ENCODE measurements around the gene KRTAP10-9. TPM values are rescaled to one million over a fixed set of nuclear protein-coding genes. Genes with fewer than 3 reads are reported as not detected.

KRTAP10-9 gene
- total and polyA plus RNA-seq, 11 donors: not detected

GRCh38 chr21:44617071-44617501 lies 9.8 kb upstream of the KRTAP10-9 start:
- intact Hi-C loops (cut with DNase I): loop anchor here in 1 of 10 donors (5.0 kb wide), 1 partner anchor 175 kb away; no protein-coding TSS in a partner anchor
- TF ChIP-seq POLR2A (IDR thresholded peaks at IDR 0.05): no peak

GRCh38 chr21:44618504-44618903 lies 8.4 kb upstream of the KRTAP10-9 start:
- Histone ChIP-seq H3K4me1 (peaks cover 0 to 8% (median 0%) of the 10 kb centered on the region in 12 donors), H3K4me3 (no peak overlapping the region), H3K36me3 (no peaks in the 10 kb centered on the region), H3K9me3 (peaks cover 0 to 29% (median 6%) of the 10 kb centered on the region in 12 donors), H3K27me3 (peaks cover 0 to 5% (median 0%) of the 10 kb centered on the region in 9 donors), H3K27ac (peak overlapping the region in 1 of 12 donors; percentile 73)
- TF ChIP-seq, protein P1, sequence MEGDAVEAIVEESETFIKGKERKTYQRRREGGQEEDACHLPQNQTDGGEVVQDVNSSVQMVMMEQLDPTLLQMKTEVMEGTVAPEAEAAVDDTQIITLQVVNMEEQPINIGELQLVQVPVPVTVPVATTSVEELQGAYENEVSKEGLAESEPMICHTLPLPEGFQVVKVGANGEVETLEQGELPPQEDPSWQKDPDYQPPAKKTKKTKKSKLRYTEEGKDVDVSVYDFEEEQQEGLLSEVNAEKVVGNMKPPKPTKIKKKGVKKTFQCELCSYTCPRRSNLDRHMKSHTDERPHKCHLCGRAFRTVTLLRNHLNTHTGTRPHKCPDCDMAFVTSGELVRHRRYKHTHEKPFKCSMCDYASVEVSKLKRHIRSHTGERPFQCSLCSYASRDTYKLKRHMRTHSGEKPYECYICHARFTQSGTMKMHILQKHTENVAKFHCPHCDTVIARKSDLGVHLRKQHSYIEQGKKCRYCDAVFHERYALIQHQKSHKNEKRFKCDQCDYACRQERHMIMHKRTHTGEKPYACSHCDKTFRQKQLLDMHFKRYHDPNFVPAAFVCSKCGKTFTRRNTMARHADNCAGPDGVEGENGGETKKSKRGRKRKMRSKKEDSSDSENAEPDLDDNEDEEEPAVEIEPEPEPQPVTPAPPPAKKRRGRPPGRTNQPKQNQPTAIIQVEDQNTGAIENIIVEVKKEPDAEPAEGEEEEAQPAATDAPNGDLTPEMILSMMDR (IDR thresholded peaks at IDR 0.05): peak in 9 of 12 donors; percentile 12 to 52 (median 29)
- no peak for TF ChIP-seq POLR2A (IDR thresholded peaks at IDR 0.05)
- peak in 4 of 5 donors; percentile 39 to 59 (median 55) for DNase-seq
- intact Hi-C loops (cut with DNase I): loop anchor here in 2 of 10 donors (2.0 to 5.0 kb wide), 2 partner anchors 174 kb away; no protein-coding TSS in a partner anchor
- WGBS, 4 donors: 10 to 29% (median 21%) methylated on average over 4 of the region's 4 CpGs
- ATAC-seq: peak in 3 of 4 donors; percentile 67 to 89 (median 69)

More at GRCh38 chr21:44617071-44617501, 9.8 kb upstream of the KRTAP10-9 start:
- peaks cover 0 to 5% (median 0%) of the 10 kb centered on the region in 9 donors for H3K27me3 ChIP-seq
- no peak overlapping the region for H3K4me3 ChIP-seq
- H3K9me3 ChIP-seq: peaks cover 0 to 15% (median 2%) of the 10 kb centered on the region in 12 donors
- DNase-seq (no peak), ATAC-seq (no peak)
- H3K4me1 ChIP-seq: peaks cover 0 to 8% (median 0%) of the 10 kb centered on the region in 12 donors
- no peak overlapping the region for H3K27ac ChIP-seq
- H3K36me3 ChIP-seq: no peaks in the 10 kb centered on the region
- 51 to 57% (median 54%) methylated on average over 8 of the region's 8 CpGs for whole genome bisulfite sequencing, 4 donors

GRCh38 chr21:44618909-44619308 lies 8.0 kb upstream of the KRTAP10-9 start:
- H3K36me3 ChIP-seq: no peaks in the 10 kb centered on the region
- ATAC-seq (peak in 1 of 4 donors; percentile 34), DNase-seq (no peak)
- peaks cover 0 to 33% (median 10%) of the 10 kb centered on the region in 12 donors for H3K9me3 ChIP-seq
- TF ChIP-seq, protein P1 (IDR thresholded peaks at IDR 0.05): no peak
- no peak for TF ChIP-seq POLR2A (IDR thresholded peaks at IDR 0.05)
- peaks cover 0 to 5% (median 0%) of the 10 kb centered on the region in 9 donors for H3K27me3 ChIP-seq
- H3K27ac ChIP-seq: peak overlapping the region in 1 of 12 donors; percentile 73
- intact Hi-C loops (cut with DNase I): loop anchor here in 2 of 10 donors (2.0 to 5.0 kb wide), 2 partner anchors 173 to 174 kb away; no protein-coding TSS in a partner anchor
- H3K4me3 ChIP-seq: no peak overlapping the region
- 50 to 66% (median 61%) methylated on average over 3 of the region's 3 CpGs for WGBS, 4 donors
- H3K4me1 ChIP-seq: peaks cover 0 to 8% (median 0%) of the 10 kb centered on the region in 12 donors

DNA sequence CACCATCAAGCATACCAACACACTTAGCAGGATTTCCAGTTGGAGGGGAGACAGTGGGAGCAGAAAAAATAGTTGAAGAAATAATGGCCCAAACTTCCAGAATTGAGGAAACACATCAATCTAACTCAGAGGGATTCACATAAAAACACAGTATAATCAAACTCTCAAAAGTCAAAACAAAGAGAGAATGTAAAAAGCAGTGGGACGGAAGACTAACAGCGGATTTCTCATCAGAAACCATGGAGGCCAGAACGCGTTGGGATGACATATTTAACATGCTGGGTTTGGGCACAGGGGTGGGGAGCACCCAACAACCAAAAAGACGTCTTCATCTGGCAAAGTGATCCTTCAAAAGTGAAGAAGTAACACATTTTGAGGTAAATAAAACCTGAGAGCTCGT lies 7.0 kb upstream of the KRTAP10-9 start:
- TF ChIP-seq, protein P1 (IDR thresholded peaks at IDR 0.05): no peak
- no peak for TF ChIP-seq POLR2A (IDR thresholded peaks at IDR 0.05)
- Histone ChIP-seq H3K4me3 (no peak overlapping the region), H3K27me3 (peaks cover 0 to 3% (median 0%) of the 10 kb centered on the region in 9 donors), H3K27ac (peak overlapping the region in 1 of 12 donors; percentile 73), H3K4me1 (peaks cover 0 to 8% (median 0%) of the 10 kb centered on the region in 12 donors), H3K9me3 (peaks cover 0 to 42% (median 13%) of the 10 kb centered on the region in 12 donors), H3K36me3 (no peaks in the 10 kb centered on the region)
- intact Hi-C loops (cut with DNase I): loop anchor here in 2 of 10 donors (2.0 to 10.0 kb wide), 4 partner anchors 95 to 173 kb away; partner anchors contain the start of gene TSPEAR (in 1 of the 2)
- DNase-seq: no peak
- WGBS, 4 donors: 83 to 90% (median 86%) methylated on average over 6 of the region's 6 CpGs
- no peak for ATAC-seq

All from heart left ventricle (tissue), 16 donors.